Measurements from ENCODE around the gene PACSIN1. TPM values are rescaled to one million over a fixed set of nuclear protein-coding genes. Genes with fewer than 3 reads are reported as not detected.

Gene PACSIN1
- total and polyA plus RNA-seq, 2 donors (not counting 3 experiments of a cell fraction or from before 2014, with no cell fraction given) = 0.03 TPM; not detected in 1

- Histone ChIP-seq H3K4me3 (replicated peaks in 1 of 3; ENCODE audit: insufficient read depth in 1 of 3, low read depth in 1 of 3, low read length in 3 of 3) (no peak overlapping the region), H3K9ac (replicated peaks; ENCODE audit: extremely low read depth, insufficient read depth, low read length) (no peak overlapping the region), H3K4me2 (ENCODE audit: insufficient read depth, low read length) (no peak overlapping the region), H2AFZ (ENCODE audit: low read depth, low read length) (no peak overlapping the region), H3K27ac (ENCODE audit: insufficient read depth, low read depth, low read length) (no peak overlapping the region), H3K36me3 (ENCODE audit: control insufficient read depth in 2 of 2, extremely low read depth in 1 of 2, insufficient read depth in 2 of 2, low read length in 2 of 2) (no peaks in the 10 kb centered on the region), H3K79me2 (ENCODE audit: control insufficient read depth, insufficient read depth, low read length) (no peaks in the 10 kb centered on the region), H3K27me3 (ENCODE audit: control insufficient read depth in 2 of 2, insufficient read depth in 2 of 2, low read length in 2 of 2) (no peaks in the 10 kb centered on the region), H4K20me1 (replicated peaks; ENCODE audit: control insufficient read depth, extremely low read depth, insufficient read depth, low read length) (no peaks in the 10 kb centered on the region), H3K9me3 (replicated peaks; ENCODE audit: control insufficient read depth, insufficient read depth, low read length) (no peaks in the 10 kb centered on the region), H3K9me1 (replicated peaks; ENCODE audit: control insufficient read depth, extremely low read depth, insufficient read depth, low read length) (no peaks in the 10 kb centered on the region), H3K4me1 (ENCODE audit: control insufficient read depth, extremely low read depth, insufficient read depth, low read length) (peaks cover 2% of the 10 kb centered on the region)
- ChIA-PET POLR2A (no interaction called here), CTCF (interaction anchor here (1.2 to 3.3 kb wide), 2 partner anchors 10 to 65 kb away, joined by 4 to 15 read pairs; no protein-coding TSS in a partner anchor)
- no peak for FAIRE-seq
- dilution Hi-C loops (cut with MboI; ENCODE audit: extremely low pct_ligation_motif_present, low sequenced_read_pairs) (no loop called here), intact Hi-C loops (cut with micrococcal nuclease) (loop anchor here (2.0 to 5.0 kb wide), 2 partner anchors 37 to 231 kb away; partner anchors contain the start of gene SNRPC)
- no TSS peak for BruUV-seq (replicated peaks)
- TF ChIP-seq, protein P1, sequence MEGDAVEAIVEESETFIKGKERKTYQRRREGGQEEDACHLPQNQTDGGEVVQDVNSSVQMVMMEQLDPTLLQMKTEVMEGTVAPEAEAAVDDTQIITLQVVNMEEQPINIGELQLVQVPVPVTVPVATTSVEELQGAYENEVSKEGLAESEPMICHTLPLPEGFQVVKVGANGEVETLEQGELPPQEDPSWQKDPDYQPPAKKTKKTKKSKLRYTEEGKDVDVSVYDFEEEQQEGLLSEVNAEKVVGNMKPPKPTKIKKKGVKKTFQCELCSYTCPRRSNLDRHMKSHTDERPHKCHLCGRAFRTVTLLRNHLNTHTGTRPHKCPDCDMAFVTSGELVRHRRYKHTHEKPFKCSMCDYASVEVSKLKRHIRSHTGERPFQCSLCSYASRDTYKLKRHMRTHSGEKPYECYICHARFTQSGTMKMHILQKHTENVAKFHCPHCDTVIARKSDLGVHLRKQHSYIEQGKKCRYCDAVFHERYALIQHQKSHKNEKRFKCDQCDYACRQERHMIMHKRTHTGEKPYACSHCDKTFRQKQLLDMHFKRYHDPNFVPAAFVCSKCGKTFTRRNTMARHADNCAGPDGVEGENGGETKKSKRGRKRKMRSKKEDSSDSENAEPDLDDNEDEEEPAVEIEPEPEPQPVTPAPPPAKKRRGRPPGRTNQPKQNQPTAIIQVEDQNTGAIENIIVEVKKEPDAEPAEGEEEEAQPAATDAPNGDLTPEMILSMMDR (IDR thresholded peaks at IDR 0.05; ENCODE audit: extremely low read depth in 1 of 2, insufficient read depth in 1 of 2, low read depth in 1 of 2, low read length in 2 of 2) = no peak
- no peak for TF ChIP-seq GATA2 (IDR thresholded peaks at IDR 0.05; ENCODE audit: insufficient read depth, insufficient read length, low read depth, low read length)
- no peak for TF ChIP-seq MYC (IDR thresholded peaks at IDR 0.05; ENCODE audit: low read depth, low read length)
- no peak for TF ChIP-seq JUN (IDR thresholded peaks at IDR 0.05; ENCODE audit: borderline replicate concordance, insufficient read depth, insufficient read length, low read depth)
- no peak for TF ChIP-seq MAX (IDR thresholded peaks at IDR 0.05; ENCODE audit: insufficient read depth, insufficient read length)
- no peak for DNase-seq (ENCODE audit: low read depth, low spot score)
Observed at GRCh38 chr6:34525431-34526175, 59.7 kb downstream of the PACSIN1 start.

Measured in endothelial cell of umbilical vein (primary cell).